MM.1S (cell line): ENCODE measurements around the gene IFT27.

Source experiments
- DNase-seq: peaks from one replicate; pipeline ENCODE4 v3.0.0-alpha.2; 2015
- H2AFZ ChIP-seq: fragments of 300-600 bp; sonication (generic); 2 replicates; pipeline ENCODE4 v1.6.0; 2016; ENCODE audit warnings: antibody characterized with exemption, low read length
- H3F3A ChIP-seq: fragments of 300-600 bp; sonication (generic); 2 replicates; pipeline ENCODE4 v1.6.1; 2016; ENCODE audit warnings: mild to moderate bottlenecking, antibody characterized with exemption, low read length, moderate library complexity, mixed read lengths; ENCODE audit not compliant: insufficient read depth
- H3K27ac ChIP-seq: fragments of 300-600 bp; sonication (generic); 2 replicates; pipeline ENCODE4 v1.5.1; 2016; ENCODE audit warnings: mild to moderate bottlenecking, low read length
- H3K27me3 ChIP-seq: fragments of 300-600 bp; sonication (generic); replicated peaks from 2 replicates; pipeline ENCODE4 v1.6.0; 2016; ENCODE audit warnings: low read length; ENCODE audit not compliant: insufficient read depth
- H3K36me3 ChIP-seq: fragments of 300-600 bp; sonication (generic); replicated peaks from 2 replicates; pipeline ENCODE4 v1.6.1; 2016; ENCODE audit warnings: mild to moderate bottlenecking, low read length, mixed read lengths; ENCODE audit not compliant: insufficient read depth
- H3K4me1 ChIP-seq: fragments of 300-600 bp; sonication (generic); 2 replicates; pipeline ENCODE4 v1.6.1; 2016; ENCODE audit warnings: low read length, mixed read lengths
- H3K4me2 ChIP-seq: fragments of 300-600 bp; sonication (generic); 2 replicates; pipeline ENCODE4 v1.6.0; 2016; ENCODE audit warnings: low read depth, low read length
- H3K4me3 ChIP-seq: fragments of 300-600 bp; sonication (generic); 2 replicates; pipeline ENCODE4 v1.5.1; 2016; ENCODE audit warnings: low read length, mixed read lengths
- H3K79me2 ChIP-seq: fragments of 300-600 bp; sonication (generic); 2 replicates; pipeline ENCODE4 v1.6.1; 2016; ENCODE audit warnings: mixed run types, low read length, mixed read lengths
- H3K9ac ChIP-seq: fragments of 300-600 bp; sonication (generic); 2 replicates; pipeline ENCODE4 v1.6.1; 2016; ENCODE audit warnings: low read length, mixed read lengths
- H3K9me2 ChIP-seq: fragments of 300-600 bp; sonication (generic); replicated peaks from 2 replicates; pipeline ENCODE4 v1.6.1; 2016; ENCODE audit warnings: mild to moderate bottlenecking, low read length, mixed read lengths; ENCODE audit not compliant: insufficient read depth
- H3K9me3 ChIP-seq: fragments of 300-600 bp; sonication (generic); replicated peaks from 2 replicates; pipeline ENCODE4 v1.6.1; 2016; ENCODE audit warnings: mild to moderate bottlenecking, low read length, mixed read lengths; ENCODE audit not compliant: insufficient read depth
- H4K20me1 ChIP-seq: fragments of 300-600 bp; sonication (generic); 2 replicates; pipeline ENCODE4 v1.6.1; 2016; ENCODE audit warnings: mild to moderate bottlenecking, low read length, moderate library complexity, mixed read lengths; ENCODE audit not compliant: insufficient read depth
- CTCF ChIP-seq: fragments of 300-600 bp; sonication (generic); IDR thresholded peaks from 2 replicates; pipeline ENCODE4 v1.5.1; 2016; ENCODE audit warnings: antibody characterized with exemption, low read length, mixed read lengths
- EZH2 ChIP-seq: fragments of 300-600 bp; sonication (generic); optimal IDR thresholded peaks from 2 replicates; pipeline ENCODE3; 2017; ENCODE audit warnings: low read depth, mild to moderate bottlenecking, antibody characterized with exemption, low read length, mixed read lengths
- EZH2phosphoT487 ChIP-seq: fragments of 300-600 bp; sonication (generic); IDR thresholded peaks from 2 replicates; pipeline ENCODE4 v1.6.1; 2018; ENCODE audit warnings: antibody characterized with exemption, low read length

IFT27 gene

GRCh38 chr22:36795633-36796032 is 19.7 kb upstream of the IFT27 start:
- peaks cover 51% of the 10 kb centered on the region for H3K27me3 ChIP-seq
- TF ChIP-seq CTCF (no peak), EZH2 (no peak), EZH2phosphoT487 (no peak)
- no peak overlapping the region for H3K4me3 ChIP-seq
- H3K27ac ChIP-seq: no peak overlapping the region
- H4K20me1 ChIP-seq: no peaks in the 10 kb centered on the region
- DNase-seq: no peak
- no peaks in the 10 kb centered on the region for H3K79me2 ChIP-seq
- H2AFZ ChIP-seq: no peak overlapping the region
- H3K9me3 ChIP-seq: no peaks in the 10 kb centered on the region
- no peaks in the 10 kb centered on the region for H3K9me2 ChIP-seq
- no peak overlapping the region for H3K4me2 ChIP-seq
- no peaks in the 10 kb centered on the region for H3K4me1 ChIP-seq
- H3F3A ChIP-seq: no peaks in the 10 kb centered on the region
- no peak overlapping the region for H3K9ac ChIP-seq
- H3K36me3 ChIP-seq: no peaks in the 10 kb centered on the region

- TF ChIP-seq EZH2phosphoT487 (no peak), EZH2 (no peak), CTCF (no peak)
- Histone ChIP-seq H3K27ac (no peak overlapping the region), H3K4me3 (no peak overlapping the region), H3K79me2 (no peaks in the 10 kb centered on the region), H3K9me3 (no peaks in the 10 kb centered on the region), H4K20me1 (no peaks in the 10 kb centered on the region), H3F3A (no peaks in the 10 kb centered on the region), H3K9me2 (no peaks in the 10 kb centered on the region), H3K9ac (no peak overlapping the region), H3K36me3 (no peaks in the 10 kb centered on the region), H3K4me2 (no peak overlapping the region), H2AFZ (no peak overlapping the region), H3K27me3 (peaks cover 71% of the 10 kb centered on the region), H3K4me1 (no peaks in the 10 kb centered on the region)
- DNase-seq: no peak
These were observed 14.7 kb upstream of the IFT27 start for GRCh38 chr22:36790648-36791047.

- no peak overlapping the region for H3K27ac ChIP-seq
- H3K4me3 ChIP-seq: no peak overlapping the region
- H2AFZ ChIP-seq: no peak overlapping the region
- DNase-seq: no peak
- H3F3A ChIP-seq: no peaks in the 10 kb centered on the region
- no peak overlapping the region for H3K4me2 ChIP-seq
- H3K4me1 ChIP-seq: no peaks in the 10 kb centered on the region
- H4K20me1 ChIP-seq: no peaks in the 10 kb centered on the region
- no peaks in the 10 kb centered on the region for H3K79me2 ChIP-seq
- no peak overlapping the region for H3K9ac ChIP-seq
- H3K27me3 ChIP-seq: peaks cover 63% of the 10 kb centered on the region
- H3K9me3 ChIP-seq: no peaks in the 10 kb centered on the region
- H3K36me3 ChIP-seq: no peaks in the 10 kb centered on the region
- no peaks in the 10 kb centered on the region for H3K9me2 ChIP-seq
- TF ChIP-seq EZH2: no peak
- TF ChIP-seq CTCF: no peak
- TF ChIP-seq EZH2phosphoT487: no peak
These were observed 11.5 kb upstream of the IFT27 start for GRCh38 chr22:36787204-36787988.
